Coronary artery (tissue), 2 donors: ENCODE results near the gene APEX1.

Experiments
- DNase-seq: peaks from one replicate; pipeline ENCODE4 v3.0.0-alpha.2; 2017; ENCODE audit warnings: low spot score
- H3K27ac ChIP-seq, 2 donors: fragments of 200-600 bp; sonication (generic); one replicate each; pipeline ENCODE4 v1.5.1; 2016 to 2019
- H3K4me3 ChIP-seq: fragments of 200-600 bp; sonication (generic); 2 replicates; pipeline ENCODE4 v1.5.1; 2016; ENCODE audit warnings: mild to moderate bottlenecking, moderate library complexity
- TF ChIP-seq, protein P1 (sequence below): fragments of 200-600 bp; sonication (generic); IDR thresholded peaks from one replicate; pipeline ENCODE4 v1.5.1; 2019; ENCODE audit warnings: antibody characterized with exemption

The APEX1 gene

DNA sequence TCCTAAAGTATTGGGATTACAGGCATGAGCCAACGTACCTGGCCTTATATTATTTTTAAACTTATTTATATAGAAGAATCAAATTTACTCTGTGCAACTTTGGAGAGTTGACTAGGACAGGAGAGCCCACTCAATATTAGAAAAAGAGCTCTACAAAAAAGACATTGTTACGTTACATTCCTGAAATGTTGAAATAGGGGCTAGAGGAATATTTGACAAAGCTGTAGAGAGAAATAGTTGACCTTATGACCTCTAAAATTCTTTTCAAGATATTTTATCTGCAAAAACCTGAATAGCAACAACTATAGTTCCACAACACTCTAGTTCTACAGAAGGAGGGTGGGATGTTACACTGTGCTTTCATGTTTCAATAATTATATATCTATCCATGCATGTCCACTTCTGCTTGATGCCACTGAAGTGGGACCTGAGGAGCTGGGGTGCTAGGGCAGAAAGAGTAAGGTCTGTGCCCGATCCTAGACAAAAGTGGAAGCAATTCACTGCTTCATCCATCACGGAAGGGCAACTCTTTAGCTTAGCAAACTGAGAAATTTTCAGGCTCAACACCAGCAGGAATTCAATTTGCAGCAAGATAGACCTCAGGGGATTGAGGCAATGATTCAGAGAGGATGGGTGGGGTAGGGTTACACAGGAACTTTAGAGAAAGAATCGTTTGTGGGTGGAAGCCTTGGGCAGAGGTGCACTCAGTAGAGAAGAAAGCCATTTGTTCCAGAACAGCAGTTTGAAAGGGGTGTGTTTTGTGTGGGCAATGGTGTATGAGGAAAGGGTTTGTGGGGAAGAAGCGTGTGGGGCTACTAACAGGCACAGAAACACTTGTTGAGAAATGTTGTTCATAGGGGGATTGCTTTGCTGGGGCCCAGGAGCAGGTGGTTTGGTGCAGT lies 34.3 kb downstream of the APEX1 start:
- DNase-seq: no peak
- H3K27ac ChIP-seq: no peak overlapping the region
- TF ChIP-seq, protein P1, sequence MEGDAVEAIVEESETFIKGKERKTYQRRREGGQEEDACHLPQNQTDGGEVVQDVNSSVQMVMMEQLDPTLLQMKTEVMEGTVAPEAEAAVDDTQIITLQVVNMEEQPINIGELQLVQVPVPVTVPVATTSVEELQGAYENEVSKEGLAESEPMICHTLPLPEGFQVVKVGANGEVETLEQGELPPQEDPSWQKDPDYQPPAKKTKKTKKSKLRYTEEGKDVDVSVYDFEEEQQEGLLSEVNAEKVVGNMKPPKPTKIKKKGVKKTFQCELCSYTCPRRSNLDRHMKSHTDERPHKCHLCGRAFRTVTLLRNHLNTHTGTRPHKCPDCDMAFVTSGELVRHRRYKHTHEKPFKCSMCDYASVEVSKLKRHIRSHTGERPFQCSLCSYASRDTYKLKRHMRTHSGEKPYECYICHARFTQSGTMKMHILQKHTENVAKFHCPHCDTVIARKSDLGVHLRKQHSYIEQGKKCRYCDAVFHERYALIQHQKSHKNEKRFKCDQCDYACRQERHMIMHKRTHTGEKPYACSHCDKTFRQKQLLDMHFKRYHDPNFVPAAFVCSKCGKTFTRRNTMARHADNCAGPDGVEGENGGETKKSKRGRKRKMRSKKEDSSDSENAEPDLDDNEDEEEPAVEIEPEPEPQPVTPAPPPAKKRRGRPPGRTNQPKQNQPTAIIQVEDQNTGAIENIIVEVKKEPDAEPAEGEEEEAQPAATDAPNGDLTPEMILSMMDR: no peak
- H3K4me3 ChIP-seq: no peak overlapping the region

DNA sequence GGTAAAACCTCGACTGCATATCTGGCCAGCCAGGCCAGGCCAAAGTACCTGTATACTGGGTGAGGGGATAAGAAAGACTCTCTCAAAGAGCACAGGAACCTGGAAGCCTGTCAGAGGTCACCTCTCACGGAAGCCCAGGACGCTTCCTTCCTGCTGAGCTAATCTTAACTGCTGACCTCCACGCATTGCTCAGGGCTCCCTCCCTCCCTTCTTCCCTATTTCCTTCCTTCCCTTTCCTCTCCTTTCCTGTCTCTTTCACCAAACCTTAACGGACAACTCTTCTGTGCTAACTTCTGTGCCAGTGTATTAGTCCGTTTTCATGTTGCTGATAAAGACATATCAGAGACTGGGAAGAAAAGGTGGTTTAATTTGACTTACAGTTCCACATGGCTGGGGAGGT lies 35.5 kb downstream of the APEX1 start:
- Histone ChIP-seq H3K27ac (no peak overlapping the region), H3K4me3 (no peak overlapping the region)
- TF ChIP-seq, protein P1: no peak
- DNase-seq: no peak

DNA sequence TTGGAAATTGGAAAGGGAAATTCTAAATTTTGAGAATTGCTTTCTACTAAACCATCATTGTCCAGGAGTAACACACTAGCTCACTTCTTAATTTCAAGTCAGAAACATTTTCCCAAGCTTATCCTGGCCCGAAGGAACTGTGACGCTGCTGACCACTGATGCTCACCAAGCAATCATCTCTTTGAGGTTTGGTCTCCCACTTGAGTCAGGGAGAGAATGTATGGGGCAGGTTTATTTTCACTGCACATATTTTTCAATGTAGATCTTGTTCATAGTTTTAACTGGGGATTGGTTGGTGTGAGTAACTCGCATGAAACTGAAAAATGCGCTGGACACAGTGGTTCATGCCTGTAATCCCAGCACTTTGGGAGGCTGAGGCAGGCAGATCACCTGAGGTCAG lies 37.5 kb downstream of the APEX1 start:
- H3K27ac ChIP-seq: no peak overlapping the region
- TF ChIP-seq, protein P1: no peak
- no peak for DNase-seq
- H3K4me3 ChIP-seq: no peak overlapping the region

DNA sequence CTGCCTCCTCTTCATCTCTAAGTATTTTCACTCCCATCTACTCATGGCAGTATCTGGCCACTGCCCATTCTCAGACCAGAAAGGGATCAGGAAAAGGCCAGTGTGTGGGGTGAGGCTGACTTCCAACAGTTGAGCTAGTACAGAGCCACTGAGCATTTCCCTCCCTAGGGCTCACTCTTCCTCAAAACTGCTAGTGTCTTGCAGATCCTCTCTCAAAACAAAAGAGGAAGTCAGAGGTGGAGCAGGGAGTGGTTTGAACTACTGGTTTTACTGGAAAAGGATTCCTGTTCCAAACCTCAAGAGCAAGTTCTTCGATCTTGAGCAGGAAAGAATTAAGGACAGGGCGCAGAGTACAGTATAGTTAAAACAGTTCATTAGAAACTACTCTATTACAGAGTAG lies 38.6 kb downstream of the APEX1 start:
- peak overlapping the region in 1 of 2 donors; percentile 41 for H3K27ac ChIP-seq
- DNase-seq: no peak
- TF ChIP-seq, protein P1: no peak
- no peak overlapping the region for H3K4me3 ChIP-seq

DNA sequence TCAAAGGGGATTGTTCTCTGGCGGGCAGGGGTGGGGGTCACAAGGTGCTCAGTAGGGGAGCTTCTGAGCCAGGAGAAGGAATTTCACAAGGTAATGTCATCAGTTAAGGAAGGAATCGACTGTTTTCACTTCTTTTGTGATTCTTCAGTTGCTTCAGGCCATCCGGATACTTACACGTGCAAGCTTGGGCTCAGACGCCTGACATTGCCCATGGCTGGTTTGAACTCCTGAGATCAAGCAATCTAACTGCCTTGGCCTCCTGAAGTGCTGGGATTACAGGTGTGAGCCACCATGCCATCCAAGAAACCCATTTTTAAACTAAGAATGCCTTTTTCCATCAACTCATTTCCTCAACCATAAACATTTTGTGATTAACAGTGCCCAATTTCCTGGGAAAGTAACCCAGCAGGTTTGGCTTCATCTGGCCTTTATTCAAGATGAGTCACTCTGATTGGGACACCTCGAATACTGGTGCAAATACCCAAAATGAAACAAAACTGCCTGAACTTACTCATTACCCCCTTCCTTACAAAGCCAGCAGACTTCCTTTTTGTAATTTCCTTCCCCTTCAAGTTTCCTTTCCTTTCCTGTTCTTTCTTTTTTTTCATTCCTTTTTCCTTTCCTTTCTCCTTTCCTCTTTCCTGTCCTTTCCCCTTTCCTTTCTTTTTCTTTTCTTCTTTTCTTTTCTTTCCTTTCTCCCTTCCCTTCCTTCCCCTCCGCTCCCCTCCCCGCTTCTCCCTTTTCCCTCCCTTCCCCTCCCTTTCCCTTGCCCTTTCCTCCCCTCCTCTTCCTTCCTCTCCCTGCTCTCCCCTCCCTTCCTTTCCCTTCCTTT lies 40.1 kb downstream of the APEX1 start:
- TF ChIP-seq, protein P1: no peak
- Histone ChIP-seq H3K27ac (no peak overlapping the region), H3K4me3 (no peak overlapping the region)
- no peak for DNase-seq

DNA sequence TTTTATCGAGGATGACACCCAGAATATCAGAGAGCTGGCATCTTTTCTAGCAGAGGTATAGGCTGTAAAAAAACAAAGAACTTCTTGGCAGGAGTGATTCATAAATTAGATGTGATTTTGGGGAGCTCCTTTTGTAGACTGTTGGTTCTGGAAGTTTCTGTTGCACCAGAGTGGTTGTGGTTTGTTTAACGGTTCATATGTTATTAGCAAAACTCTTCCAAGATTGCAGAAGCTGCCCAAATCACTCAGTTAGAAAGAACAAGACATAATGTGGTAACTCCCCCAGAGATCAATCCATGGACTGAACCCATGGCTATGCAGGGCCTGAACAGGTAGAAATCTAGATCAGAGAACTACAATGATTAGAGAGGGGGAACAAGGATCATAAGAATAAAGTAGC lies 43.6 kb downstream of the APEX1 start:
- TF ChIP-seq, protein P1: no peak
- no peak overlapping the region for H3K27ac ChIP-seq
- no peak for DNase-seq
- no peak overlapping the region for H3K4me3 ChIP-seq
